SU-DHL-6 (cell line): ENCODE measurements around the gene TBCCD1.

Source experiments
- CTCF ChIP-seq: fragments of 200-600 bp; sonication (generic); IDR thresholded peaks from one replicate; pipeline ENCODE4 v1.5.1; 2017; ENCODE audit warnings: antibody characterized with exemption, mild to moderate bottlenecking, low read length, moderate library complexity; ENCODE audit not compliant: insufficient read depth, poor library complexity, severe bottlenecking
- EZH2phosphoT487 ChIP-seq: fragments of 200-600 bp; sonication (generic), shearing (Covaris generic); conservative IDR thresholded peaks from 2 replicates; pipeline ENCODE4 v1.6.1; 2018; ENCODE audit warnings: mild to moderate bottlenecking, antibody characterized with exemption, low read length, moderate library complexity, mixed read lengths

GRCh38 chr3:186614266-186614596, 47.1 kb upstream of the TBCCD1 start:
- TF ChIP-seq EZH2phosphoT487: no peak
- TF ChIP-seq CTCF: no peak
